Measurements from ENCODE around the gene RBMX2.
"Not testable (repeated sequence)": the region's sequence is repeated elsewhere in the genome, so short reads cannot be mapped to it uniquely, and the experiment has no call there.

RBMX2 gene, protein sequence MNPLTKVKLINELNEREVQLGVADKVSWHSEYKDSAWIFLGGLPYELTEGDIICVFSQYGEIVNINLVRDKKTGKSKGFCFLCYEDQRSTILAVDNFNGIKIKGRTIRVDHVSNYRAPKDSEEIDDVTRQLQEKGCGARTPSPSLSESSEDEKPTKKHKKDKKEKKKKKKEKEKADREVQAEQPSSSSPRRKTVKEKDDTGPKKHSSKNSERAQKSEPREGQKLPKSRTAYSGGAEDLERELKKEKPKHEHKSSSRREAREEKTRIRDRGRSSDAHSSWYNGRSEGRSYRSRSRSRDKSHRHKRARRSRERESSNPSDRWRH

GRCh38 chrX:130401415-130402207, at the start of gene RBMX2:
RBMX2 (plus strand) TSS chrX:130401987; CDS start chrX:130402033, 46 bp downstream.
- DNase-seq (ENCODE audit: low read depth) = peak; percentile 40

DNA sequence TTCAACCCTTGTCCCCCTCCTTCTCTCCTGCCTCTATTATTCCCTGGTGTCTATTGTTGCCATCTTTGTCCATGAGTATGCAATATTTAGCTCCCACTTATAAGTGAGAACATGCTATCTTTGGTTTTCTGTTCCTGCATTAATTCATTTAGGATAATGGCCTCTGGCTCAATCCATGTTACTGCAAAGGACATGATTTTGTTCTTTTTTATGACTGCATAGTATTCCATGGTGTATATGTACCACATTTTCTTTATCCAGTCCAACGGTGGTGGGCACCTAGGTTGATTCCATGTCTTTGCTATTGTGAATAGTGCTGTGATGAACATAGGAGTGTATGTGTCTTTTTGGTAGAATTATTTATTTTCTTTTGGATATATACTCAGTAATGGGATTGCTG, 49.7 kb upstream of the RBMX2 start:
- not testable (repeated sequence) for DNase-seq (ENCODE audit: low read depth)

DNA sequence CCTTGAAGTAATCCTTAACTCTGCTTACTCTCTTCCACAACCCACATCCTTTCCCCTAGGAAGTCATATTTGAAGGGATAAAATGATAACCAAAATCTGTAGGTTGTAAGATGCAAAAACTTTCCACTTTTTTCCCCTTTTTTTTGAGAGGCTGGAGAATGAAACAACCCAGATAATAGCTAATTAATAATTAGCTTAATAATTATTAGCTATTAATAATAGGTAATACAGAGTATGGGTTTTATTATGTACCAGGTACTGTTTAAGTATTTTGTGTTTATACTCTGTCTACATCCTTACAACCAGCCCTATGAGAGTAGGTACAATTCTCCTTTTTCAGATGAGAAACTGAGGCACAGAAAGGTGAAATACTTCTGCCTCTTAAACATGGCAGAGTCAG, 25.7 kb upstream of the RBMX2 start:
- DNase-seq (ENCODE audit: low read depth) = no peak

DNA sequence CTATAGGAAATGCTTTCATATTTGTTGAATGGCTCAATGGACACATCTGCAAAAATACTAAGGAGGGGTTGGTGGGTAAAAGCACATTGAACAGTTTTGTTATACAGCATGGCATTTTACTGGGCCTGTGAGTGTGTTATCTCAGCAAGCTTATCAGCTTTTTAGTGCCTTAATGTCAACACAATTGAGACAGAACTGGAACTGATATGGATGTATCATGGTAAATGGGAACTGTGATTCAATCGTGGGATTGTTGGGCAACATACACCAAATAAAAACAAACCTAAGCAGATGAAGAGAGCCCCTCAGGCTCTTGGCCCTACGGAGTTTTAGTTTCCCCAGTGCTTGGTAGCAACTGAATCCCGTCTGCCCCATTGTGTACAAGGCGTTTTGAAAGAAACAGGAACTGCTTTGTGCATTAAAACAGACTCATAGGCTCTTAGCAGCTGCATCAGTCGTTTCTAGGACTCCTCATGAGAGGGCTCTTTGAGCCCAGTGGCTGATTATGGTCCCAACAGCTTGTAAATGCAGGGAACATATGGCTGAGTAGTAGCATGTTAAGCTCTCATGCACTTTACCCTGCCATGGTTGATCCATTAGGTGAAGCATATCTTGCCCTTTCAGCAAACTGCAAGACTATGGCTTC, 23.6 kb upstream of the RBMX2 start:
- no peak for DNase-seq (ENCODE audit: low read depth)

DNA sequence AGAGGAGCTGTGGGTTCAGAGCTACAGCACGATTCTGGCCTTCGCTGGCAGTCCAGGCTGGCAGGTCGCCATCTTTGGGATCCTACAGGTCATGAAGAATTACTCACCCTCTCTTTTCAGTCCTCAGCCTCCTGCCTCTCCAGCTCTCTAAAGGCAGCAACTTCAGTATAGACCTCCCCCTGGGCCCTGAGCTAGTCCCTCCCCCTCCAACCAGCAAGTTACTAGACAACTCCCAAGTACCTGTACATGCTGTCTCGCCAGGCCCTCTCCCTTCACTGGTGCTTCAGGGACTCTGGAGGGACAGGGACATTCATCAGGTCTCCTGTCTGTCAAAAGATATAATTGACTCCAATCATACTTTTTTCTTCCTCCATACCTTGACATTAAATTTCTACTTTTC, 16.3 kb upstream of the RBMX2 start, which contains the start of gene GPR119:
TSS of gene GPR119 (minus strand) at position 155 of the 400 bp plus-strand sequence. CDS start 227 bp downstream, outside the sequence.
- no peak for DNase-seq (ENCODE audit: low read depth)

- DNase-seq (ENCODE audit: low read depth) = no peak
Measured at GRCh38 chrX:130386408-130386808, 15.4 kb upstream of the RBMX2 start.

DNA sequence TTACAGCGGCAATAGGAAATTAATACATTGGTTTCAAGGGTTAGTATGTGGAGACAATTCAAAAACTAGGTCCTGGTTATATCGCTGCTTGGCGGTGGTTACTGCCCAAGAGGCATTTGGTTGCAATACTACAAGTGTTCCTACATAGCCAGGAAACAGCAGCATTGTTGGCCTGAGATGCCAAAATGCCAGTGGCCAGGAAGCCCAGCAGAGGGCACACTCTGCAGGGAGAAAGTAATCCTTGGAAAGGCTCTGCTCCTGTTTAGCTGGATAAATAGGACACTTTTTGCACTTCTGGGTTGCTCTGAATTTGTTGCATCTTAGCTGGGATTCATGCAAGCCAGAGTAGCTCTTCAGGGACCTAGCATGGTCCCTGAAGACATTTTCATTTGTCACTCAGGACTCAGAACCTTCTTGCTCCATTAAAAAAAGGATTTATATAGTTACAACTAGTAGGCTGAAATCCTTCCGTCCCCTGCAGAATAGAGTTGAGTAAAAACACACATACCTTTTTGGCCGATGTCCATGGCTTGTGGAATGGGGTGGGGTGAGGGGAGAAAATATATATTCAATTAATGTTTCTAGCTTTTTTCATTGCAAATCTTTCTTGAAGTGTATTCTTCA, 8.2 kb upstream of the RBMX2 start:
- DNase-seq (ENCODE audit: low read depth) = no peak

DNA sequence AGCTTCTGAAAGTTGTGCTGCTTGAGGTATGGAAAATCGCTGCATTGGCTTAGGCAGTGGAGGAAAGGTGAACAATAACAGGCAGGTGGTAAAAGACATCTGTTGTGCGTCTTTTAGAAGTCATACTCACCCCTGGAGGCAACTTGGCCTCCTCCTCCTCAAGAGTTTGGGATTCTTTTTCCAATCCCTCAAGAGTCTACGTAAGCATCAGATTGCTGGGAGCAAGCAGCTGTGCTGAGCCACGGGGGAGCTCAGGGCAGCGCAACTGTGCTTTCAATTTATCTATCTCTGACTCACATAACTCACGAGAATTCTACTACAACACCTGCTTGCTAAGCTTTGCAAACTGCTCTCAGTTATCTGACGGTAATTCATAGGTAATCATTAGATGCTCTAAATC, 6.4 kb upstream of the RBMX2 start:
- DNase-seq (ENCODE audit: low read depth) = no peak

DNA sequence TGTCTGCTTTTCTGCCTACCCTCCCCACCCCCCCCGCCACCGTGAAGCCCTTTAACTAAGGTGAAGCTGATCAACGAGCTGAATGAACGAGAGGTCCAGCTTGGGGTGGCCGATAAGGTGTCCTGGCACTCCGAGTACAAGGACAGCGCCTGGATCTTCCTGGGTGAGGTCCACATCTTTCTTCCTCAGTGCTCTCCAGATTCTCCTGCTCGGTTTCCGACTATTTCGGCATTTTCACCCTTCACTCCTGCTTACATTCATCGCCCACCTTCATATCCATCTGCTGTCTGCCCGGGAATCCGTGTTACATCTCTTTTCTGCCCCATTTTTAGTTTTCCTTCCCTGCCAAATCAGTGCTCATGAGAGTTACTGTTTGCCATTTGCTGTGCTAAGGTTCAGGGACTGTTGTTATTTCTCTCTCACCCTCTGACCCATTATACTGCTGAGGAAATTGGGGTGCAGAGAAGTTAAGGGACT, 459 bp downstream of the RBMX2 start:
- no peak for DNase-seq (ENCODE audit: low read depth)

- no peak for DNase-seq (ENCODE audit: low read depth)
Measured at GRCh38 chrX:130413415-130413814, 11.6 kb downstream of the RBMX2 start.

- DNase-seq (ENCODE audit: low read depth) = no peak
Measured at GRCh38 chrX:130414800-130415199, 13.0 kb downstream of the RBMX2 start.

DNA sequence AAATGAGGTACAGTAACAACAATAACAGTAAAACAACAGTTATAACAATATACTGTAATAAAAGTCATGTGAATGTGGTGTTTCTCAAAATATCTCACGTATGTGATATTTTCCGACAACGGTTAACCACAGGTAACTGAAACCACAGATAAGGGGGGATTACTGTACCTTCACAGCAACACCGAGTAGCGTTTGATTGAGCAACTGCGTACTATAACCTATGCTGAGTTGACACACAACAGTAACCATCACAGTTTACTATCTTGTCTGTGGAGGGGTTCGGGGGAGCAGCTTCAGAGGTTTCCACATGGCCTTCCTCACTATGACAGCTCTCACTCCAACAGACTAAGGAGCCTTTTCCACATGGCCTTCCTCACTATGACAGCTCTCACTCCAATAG, 13.4 kb downstream of the RBMX2 start:
- DNase-seq (ENCODE audit: low read depth) = no peak

DNA sequence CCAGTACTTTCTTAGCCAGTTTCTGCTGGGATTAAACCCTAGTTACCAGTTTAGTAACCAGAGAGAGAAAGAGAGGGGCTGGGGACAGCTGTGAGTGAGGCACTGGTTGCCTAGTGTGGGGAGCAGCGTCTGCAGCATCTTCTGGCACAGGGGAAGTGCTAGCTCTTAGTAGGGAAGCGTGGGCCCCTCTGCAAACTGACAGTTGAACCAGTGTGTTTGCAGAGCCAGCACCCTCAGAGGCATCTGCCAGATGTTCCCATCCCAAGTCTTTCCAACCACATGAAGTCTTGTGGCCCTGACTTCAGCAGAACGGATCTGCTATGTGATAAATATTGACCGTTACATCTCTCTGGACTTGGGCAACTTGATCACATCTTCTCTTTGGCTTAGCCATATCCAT, 15.0 kb downstream of the RBMX2 start:
- DNase-seq (ENCODE audit: low read depth) = no peak

DNA sequence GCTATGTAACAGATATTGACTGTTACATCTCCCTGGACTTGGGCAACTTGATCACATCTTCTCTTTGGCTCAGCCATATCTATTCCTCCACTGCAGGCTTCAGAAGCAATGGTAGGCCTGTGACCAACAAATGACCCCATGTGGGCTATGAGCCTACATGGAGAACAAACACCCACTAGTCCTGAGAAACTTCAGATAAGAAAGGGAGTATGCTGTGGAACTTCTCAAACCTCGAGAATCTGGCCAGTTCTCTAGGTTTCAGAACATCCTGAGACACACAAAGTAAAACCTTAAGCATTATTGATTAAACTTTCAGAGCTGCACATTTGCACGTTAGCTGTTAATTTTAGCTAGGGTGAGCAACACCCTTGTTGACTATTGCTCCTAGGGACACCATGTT, 16.3 kb downstream of the RBMX2 start:
- no peak for DNase-seq (ENCODE audit: low read depth)

DNA sequence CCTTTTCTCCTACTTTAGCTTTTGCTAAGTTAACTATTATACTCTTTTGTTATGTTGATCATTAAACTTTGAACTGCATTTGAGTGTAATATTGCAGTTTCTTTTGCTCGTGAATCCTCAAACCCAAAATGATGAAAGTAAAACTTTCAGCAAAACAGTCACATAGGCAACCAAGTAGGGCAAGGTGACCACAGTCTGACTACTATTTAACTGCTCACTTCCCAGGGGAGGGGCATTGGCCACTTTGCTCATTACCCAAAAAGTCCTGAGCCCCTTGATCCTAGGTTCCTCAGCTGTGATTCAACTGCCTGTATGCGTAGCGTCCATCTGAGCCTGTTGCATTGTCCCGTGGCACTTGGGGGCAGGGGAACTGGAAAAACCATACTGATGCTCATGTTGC, 17.0 kb downstream of the RBMX2 start:
- DNase-seq (ENCODE audit: low read depth) = no peak

DNA sequence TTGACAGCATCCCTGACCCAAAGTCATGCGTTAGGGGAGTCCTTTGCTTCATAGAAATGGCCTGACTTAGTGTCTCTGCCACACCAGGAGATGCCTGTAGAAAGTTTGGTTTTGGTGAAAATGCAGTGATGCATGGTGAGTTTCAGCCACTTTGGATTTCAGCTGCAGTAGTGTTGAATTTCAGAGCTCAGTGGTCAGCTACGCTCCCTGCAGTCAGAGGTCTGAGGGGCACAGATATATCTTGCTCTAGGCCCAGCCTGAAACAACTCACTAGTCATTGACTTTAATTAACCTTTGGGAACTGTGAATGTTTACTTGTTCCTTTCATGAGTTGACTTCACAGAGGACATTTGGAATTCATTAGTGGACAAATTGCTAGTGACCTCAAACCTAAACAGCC, 17.5 kb downstream of the RBMX2 start:
- no peak for DNase-seq (ENCODE audit: low read depth)

DNA sequence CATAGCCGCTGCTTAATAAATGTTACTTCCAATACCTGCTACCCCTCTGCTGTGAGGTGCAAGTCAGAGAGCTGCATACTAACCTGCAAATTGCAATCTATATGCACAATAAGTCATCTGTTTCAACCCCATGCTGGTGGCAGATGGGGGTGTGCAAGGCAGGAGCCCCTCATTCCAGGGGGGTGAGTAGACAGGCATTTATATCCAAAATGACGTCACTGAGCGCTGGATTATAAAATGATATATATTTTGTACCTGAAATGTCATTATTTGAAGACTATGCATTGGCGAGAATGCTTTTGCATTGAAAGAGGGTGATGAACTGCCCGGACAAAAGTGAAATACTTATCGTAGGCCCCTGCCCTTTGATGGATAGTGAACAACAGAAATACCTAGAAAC, 24.7 kb downstream of the RBMX2 start:
- no peak for DNase-seq (ENCODE audit: low read depth)

- DNase-seq (ENCODE audit: low read depth) = not testable (repeated sequence)
Measured at GRCh38 chrX:130429236-130429635, 27.4 kb downstream of the RBMX2 start.

DNA sequence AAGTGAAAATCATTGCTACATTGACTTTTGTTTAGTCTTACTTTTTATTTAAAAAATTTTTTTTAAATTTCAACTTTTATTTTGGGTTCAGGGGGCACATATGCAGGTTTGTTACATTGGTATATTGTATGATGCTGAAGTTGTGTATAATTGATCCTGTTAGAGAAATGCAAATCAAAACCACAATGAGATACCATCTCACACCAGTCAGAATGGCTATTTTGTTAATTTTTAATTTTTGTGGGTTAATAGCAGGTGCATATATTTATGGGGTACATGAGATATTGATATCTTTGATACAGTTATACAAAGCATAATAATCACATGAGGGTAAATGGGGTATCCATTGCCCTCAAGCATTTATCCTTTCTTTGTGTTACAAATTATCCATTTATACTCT, 34.1 kb downstream of the RBMX2 start:
- no peak for DNase-seq (ENCODE audit: low read depth)

DNA sequence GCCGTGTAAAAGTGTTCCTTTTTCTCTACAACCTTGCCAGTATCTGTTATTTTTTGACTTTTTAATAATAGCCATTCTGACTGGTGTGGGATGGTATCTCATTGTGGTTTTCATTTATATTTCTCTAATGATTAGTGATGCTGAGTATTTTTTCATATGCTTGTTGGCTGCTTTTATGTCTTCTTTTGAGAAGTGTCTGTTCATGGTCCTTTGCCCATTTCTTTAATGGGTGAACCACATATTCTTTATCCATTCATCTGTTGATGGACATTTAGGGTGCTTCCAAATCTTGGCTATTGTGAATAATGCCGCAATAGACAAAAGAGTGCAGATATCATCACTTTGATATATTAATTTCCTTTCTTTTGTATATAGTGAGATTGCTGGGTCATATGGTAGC, 36.2 kb downstream of the RBMX2 start:
- not testable (repeated sequence) for DNase-seq (ENCODE audit: low read depth)

GRCh38 chrX:130443875-130444274, 42.1 kb downstream of the RBMX2 start:
- DNase-seq (ENCODE audit: low read depth) = no peak

- DNase-seq (ENCODE audit: low read depth) = no peak
Measured at GRCh38 chrX:130444641-130445336, 43.0 kb downstream of the RBMX2 start.
